ENCODE results near the gene EFL1.
"Not testable (repeated sequence)": the region's sequence is repeated elsewhere in the genome, so short reads cannot be mapped to it uniquely, and the experiment has no call there.

- not testable (repeated sequence) for TF ChIP-seq CTCF (IDR thresholded peaks at IDR 0.05); POLR2AphosphoS5 (IDR thresholded peaks at IDR 0.05; ENCODE audit: insufficient read depth in 1 of 2, low read depth in 1 of 2)
These were observed 37.8 kb upstream of the EFL1 start for GRCh38 chr15:82300326-82300725.
